Panc1 (cell line): ENCODE results near the gene B3GNT3. TPM values are rescaled to one million over a fixed set of nuclear protein-coding genes. Genes with fewer than 3 reads are reported as not detected.

Experiments used
- ATAC-seq: fragments of 200-7000 bp; cut with Tn5 transposase; 2 replicates; pipeline ENCODE4 v1.9.1; 2020; ENCODE audit warnings: mild to moderate bottlenecking, moderate library complexity
- BruUV-seq: library from RNA; stranded (reverse); fragments of 400-500 nt; replicated peaks from 2 replicates; lab custom pipeline; 2021; lab: Mats Ljungman, UMichigan
- CTCF ChIA-PET: fragments of 300-600 bp; sonication (Branson Sonifier 250); formaldehyde crosslinking; loops from one replicate; lab custom pipeline; 2022; ENCODE audit warnings: antibody characterized with exemption; lab: Charles Lee
- POLR2A ChIA-PET: fragments of 300-600 bp; sonication (Branson Sonifier 250); formaldehyde crosslinking; loops from one replicate; lab custom pipeline; 2022; ENCODE audit warnings: antibody characterized with exemption; lab: Charles Lee
- DNase-seq: peaks from one replicate; pipeline ENCODE4 v3.0.0-alpha.2; 2010; ENCODE audit warnings: low read depth, low spot score
- H3K27ac ChIP-seq: 2 replicates; pipeline ENCODE4 v1.5.1; 2011; ENCODE audit warnings: mild to moderate bottlenecking, low read length, inconsistent platforms
- H3K27me3 ChIP-seq: fragments of 200-500 bp; sonication (Bioruptor generic); 2 replicates; pipeline ENCODE4 v1.6.0; 2014; ENCODE audit warnings: low read length, inconsistent platforms; ENCODE audit not compliant: control insufficient read depth, insufficient read depth
- H3K36me3 ChIP-seq: fragments of 200-500 bp; sonication (Bioruptor generic); 2 replicates; pipeline ENCODE4 v1.5.1; 2014; ENCODE audit warnings: inconsistent platforms, mild to moderate bottlenecking, low read length, moderate library complexity; ENCODE audit not compliant: control insufficient read depth, insufficient read depth
- H3K4me1 ChIP-seq: 2 replicates; pipeline ENCODE4 v1.5.1; 2011; ENCODE audit warnings: inconsistent platforms, mild to moderate bottlenecking, low read length, moderate library complexity; ENCODE audit not compliant: control insufficient read depth, insufficient read depth
- H3K4me3 ChIP-seq, 2 experiments: 2 replicates each; pipeline ENCODE4 v1.5.1; 2011 to 2012; ENCODE audit warnings: low read depth in 2 of 2, low read length in 2 of 2, mild to moderate bottlenecking in 2 of 2, inconsistent platforms in 1 of 2, moderate library complexity in 1 of 2
- H3K9me3 ChIP-seq: fragments of 200-500 bp; sonication (Bioruptor generic); 2 replicates; pipeline ENCODE4 v1.5.1; 2014; ENCODE audit warnings: low read depth, mild to moderate bottlenecking, inconsistent platforms, low read length, moderate library complexity; ENCODE audit not compliant: control insufficient read depth, insufficient read depth
- POLR2AphosphoS5 ChIP-seq: IDR thresholded peaks from 2 replicates; pipeline ENCODE4 v1.6.1; 2012; ENCODE audit warnings: mild to moderate bottlenecking, low read depth, low read length, moderate library complexity
- SIN3A ChIP-seq: IDR thresholded peaks from 2 replicates; pipeline ENCODE4 v1.6.1; 2012; ENCODE audit warnings: low read depth, mild to moderate bottlenecking, low read length, moderate library complexity, borderline replicate concordance; ENCODE audit not compliant: insufficient read depth
- TCF7L2 ChIP-seq: IDR thresholded peaks from 2 replicates; pipeline ENCODE4 v1.6.1; 2011; ENCODE audit warnings: mild to moderate bottlenecking, low read depth, low read length, inconsistent platforms
- in situ Hi-C: cut with HindIII; loops from 2 replicates; pipeline ENCODE4 v1.10.0; 2016; ENCODE audit warnings: low sequenced_read_pairs, low pct_unique_long_range_greater_than_20kb
- intact Hi-C: fragments of 100-400 bp; cut with micrococcal nuclease; formaldehyde crosslinking; loops from one replicate; pipeline ENCODE4 v1.10.0; 2022; ENCODE audit not compliant: unreplicated experiment
- total RNA-seq: library from RNA; stranded (reverse); gene quantifications from one replicate; pipeline ENCODE4 v1.2.1, GENCODE V29; 2021; ENCODE audit not compliant: unreplicated experiment
- TF ChIP-seq, protein P1 (sequence below), 2 experiments: IDR thresholded peaks; 2 replicates each; pipeline ENCODE4 v1.6.1; 2011 to 2012; ENCODE audit warnings: low read depth in 2 of 2, control low read depth in 1 of 2, low read length in 1 of 2, mild to moderate bottlenecking in 1 of 2, moderate library complexity in 1 of 2; ENCODE audit not compliant: insufficient read depth in 1 of 2
- TF ChIP-seq, protein P2 (sequence below): fragments of 450-650 bp; IDR thresholded peaks from 2 replicates; pipeline ENCODE4 v1.5.1; 2017; ENCODE audit warnings: mild to moderate bottlenecking

The B3GNT3 gene
- total RNA-seq, 1 experiment from 2014 or later = 0.67 TPM

DNA sequence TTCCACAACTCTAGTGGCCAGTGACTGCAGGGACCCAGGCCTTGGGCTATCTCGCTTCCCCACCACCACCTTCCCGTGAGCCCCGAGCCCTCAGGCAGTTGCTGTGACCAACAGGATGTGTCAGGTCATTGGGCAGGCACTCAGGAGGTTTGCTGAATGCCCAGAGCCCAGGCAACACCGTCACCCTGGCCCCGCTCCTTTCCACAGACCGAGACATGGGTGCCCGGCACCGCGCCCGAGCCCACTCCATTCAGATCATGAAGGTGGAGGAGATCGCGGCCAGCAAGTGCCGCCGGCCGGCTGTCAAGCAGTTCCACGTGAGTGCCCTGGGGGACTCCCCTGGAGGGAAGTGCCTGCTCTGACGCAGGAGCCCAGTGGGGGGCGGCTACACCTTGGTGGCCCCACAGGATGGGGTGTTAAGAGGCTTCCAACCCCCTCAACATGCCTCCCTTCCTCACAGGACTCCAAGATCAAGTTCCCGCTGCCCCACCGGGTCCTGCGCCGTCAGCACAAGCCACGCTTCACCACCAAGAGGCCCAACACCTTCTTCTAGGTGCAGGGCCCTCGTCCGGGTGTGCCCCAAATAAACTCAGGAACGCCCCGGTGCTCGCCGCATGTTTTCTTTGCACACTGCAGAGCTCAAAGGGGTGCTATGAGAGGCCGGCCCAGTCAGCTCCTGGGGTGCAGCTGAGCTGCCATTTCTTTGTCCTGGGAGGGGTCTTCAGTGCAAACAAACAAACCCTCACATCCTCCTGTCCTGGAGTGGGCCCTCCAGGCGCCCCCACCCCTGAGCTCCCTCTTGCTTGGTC is 68.0 kb downstream of the B3GNT3 start:
- no peaks in the 10 kb centered on the region for H3K9me3 ChIP-seq
- H3K27ac ChIP-seq = peak overlapping the region; percentile 98
- ChIA-PET POLR2A (interaction anchor here (0.6 kb wide), 1 partner anchor 36 kb away, joined by 13 read pairs; no protein-coding TSS in a partner anchor), CTCF (interaction anchor here (1.0 kb wide), 1 partner anchor 70 kb away, joined by 3 read pairs; the partner anchor contains the start of gene CCDC124)
- H3K36me3 ChIP-seq = peaks cover 17% of the 10 kb centered on the region
- intact Hi-C loops (no loop called here), in situ Hi-C loops (no loop called here)
- no peak overlapping the region for H3K4me3 ChIP-seq
- ATAC-seq = no peak
- peaks cover 29% of the 10 kb centered on the region for H3K4me1 ChIP-seq
- no peak for DNase-seq
- TF ChIP-seq TCF7L2 (no peak), POLR2AphosphoS5 (no peak), SIN3A (no peak)
- TF ChIP-seq, protein P1, sequence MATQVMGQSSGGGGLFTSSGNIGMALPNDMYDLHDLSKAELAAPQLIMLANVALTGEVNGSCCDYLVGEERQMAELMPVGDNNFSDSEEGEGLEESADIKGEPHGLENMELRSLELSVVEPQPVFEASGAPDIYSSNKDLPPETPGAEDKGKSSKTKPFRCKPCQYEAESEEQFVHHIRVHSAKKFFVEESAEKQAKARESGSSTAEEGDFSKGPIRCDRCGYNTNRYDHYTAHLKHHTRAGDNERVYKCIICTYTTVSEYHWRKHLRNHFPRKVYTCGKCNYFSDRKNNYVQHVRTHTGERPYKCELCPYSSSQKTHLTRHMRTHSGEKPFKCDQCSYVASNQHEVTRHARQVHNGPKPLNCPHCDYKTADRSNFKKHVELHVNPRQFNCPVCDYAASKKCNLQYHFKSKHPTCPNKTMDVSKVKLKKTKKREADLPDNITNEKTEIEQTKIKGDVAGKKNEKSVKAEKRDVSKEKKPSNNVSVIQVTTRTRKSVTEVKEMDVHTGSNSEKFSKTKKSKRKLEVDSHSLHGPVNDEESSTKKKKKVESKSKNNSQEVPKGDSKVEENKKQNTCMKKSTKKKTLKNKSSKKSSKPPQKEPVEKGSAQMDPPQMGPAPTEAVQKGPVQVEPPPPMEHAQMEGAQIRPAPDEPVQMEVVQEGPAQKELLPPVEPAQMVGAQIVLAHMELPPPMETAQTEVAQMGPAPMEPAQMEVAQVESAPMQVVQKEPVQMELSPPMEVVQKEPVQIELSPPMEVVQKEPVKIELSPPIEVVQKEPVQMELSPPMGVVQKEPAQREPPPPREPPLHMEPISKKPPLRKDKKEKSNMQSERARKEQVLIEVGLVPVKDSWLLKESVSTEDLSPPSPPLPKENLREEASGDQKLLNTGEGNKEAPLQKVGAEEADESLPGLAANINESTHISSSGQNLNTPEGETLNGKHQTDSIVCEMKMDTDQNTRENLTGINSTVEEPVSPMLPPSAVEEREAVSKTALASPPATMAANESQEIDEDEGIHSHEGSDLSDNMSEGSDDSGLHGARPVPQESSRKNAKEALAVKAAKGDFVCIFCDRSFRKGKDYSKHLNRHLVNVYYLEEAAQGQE (IDR thresholded peaks at IDR 0.05; ENCODE audit: insufficient read depth in 1 of 2, low read depth in 2 of 2, low read length in 1 of 2) = no peak
- TF ChIP-seq, protein P2, sequence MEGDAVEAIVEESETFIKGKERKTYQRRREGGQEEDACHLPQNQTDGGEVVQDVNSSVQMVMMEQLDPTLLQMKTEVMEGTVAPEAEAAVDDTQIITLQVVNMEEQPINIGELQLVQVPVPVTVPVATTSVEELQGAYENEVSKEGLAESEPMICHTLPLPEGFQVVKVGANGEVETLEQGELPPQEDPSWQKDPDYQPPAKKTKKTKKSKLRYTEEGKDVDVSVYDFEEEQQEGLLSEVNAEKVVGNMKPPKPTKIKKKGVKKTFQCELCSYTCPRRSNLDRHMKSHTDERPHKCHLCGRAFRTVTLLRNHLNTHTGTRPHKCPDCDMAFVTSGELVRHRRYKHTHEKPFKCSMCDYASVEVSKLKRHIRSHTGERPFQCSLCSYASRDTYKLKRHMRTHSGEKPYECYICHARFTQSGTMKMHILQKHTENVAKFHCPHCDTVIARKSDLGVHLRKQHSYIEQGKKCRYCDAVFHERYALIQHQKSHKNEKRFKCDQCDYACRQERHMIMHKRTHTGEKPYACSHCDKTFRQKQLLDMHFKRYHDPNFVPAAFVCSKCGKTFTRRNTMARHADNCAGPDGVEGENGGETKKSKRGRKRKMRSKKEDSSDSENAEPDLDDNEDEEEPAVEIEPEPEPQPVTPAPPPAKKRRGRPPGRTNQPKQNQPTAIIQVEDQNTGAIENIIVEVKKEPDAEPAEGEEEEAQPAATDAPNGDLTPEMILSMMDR = no peak
- BruUV-seq = no TSS peak
- no peaks in the 10 kb centered on the region for H3K27me3 ChIP-seq

Other genes with a start within 250 kb of the B3GNT3 start
- 97.2 TPM for gene COLGALT1, start 239.5 kb upstream of the B3GNT3 start, total RNA-seq
- 0.46 TPM for gene UNC13A, start 106.8 kb upstream of the B3GNT3 start, total RNA-seq
- gene MAP1S, start 75.7 kb upstream of the B3GNT3 start, total RNA-seq = 56.6 TPM
- gene FCHO1, start 43.7 kb upstream of the B3GNT3 start, total RNA-seq = 1.1 TPM
- 0.57 TPM for gene INSL3, start 26.4 kb downstream of the B3GNT3 start, total RNA-seq
- 2.1 TPM for gene JAK3, start 52.8 kb downstream of the B3GNT3 start, total RNA-seq
- 1,352 TPM for gene RPL18A, start 64.8 kb downstream of the B3GNT3 start, total RNA-seq
- 6.3 TPM for gene SLC5A5, start 76.8 kb downstream of the B3GNT3 start, total RNA-seq
- gene CCDC124, start 137.9 kb downstream of the B3GNT3 start, total RNA-seq = 110 TPM
- gene KCNN1, start 172.0 kb downstream of the B3GNT3 start, total RNA-seq = 0.90 TPM
- 21.4 TPM for gene ARRDC2, start 213.0 kb downstream of the B3GNT3 start, total RNA-seq